Fibroblast of the conjunctiva (primary cell): ENCODE results near the gene SUSD5.
"Not testable (repeated sequence)": the region's sequence is repeated elsewhere in the genome, so short reads cannot be mapped to it uniquely, and the experiment has no call there.

Experiments used
- DNase-seq: peaks from one replicate; pipeline ENCODE4 v3.0.0-alpha.2; 2010; ENCODE audit warnings: low read depth

Gene SUSD5

GRCh38 chr3:33115024-33115768 lies 103.4 kb downstream of the SUSD5 start:
- DNase-seq: peak; percentile 88

- no peak for DNase-seq
Observed at GRCh38 chr3:33114622-33115023, 104.0 kb downstream of the SUSD5 start.

- DNase-seq: peak; percentile 98
Observed at GRCh38 chr3:33113772-33114621, 104.6 kb downstream of the SUSD5 start, which contains the start of gene CRTAP. Gene CRTAP (plus strand): TSS chr3:33114014. CDS start chr3:33114078, 64 bp downstream.

GRCh38 chr3:33111581-33111980 lies 107.0 kb downstream of the SUSD5 start:
- DNase-seq: no peak

GRCh38 chr3:33106854-33107253 lies 111.8 kb downstream of the SUSD5 start:
- DNase-seq: not testable (repeated sequence)

- no peak for DNase-seq
Observed at GRCh38 chr3:33105341-33105948, 113.2 kb downstream of the SUSD5 start.

- no peak for DNase-seq
Observed at GRCh38 chr3:33104803-33105202, 113.8 kb downstream of the SUSD5 start.

- no peak for DNase-seq
Observed at GRCh38 chr3:33103480-33103879, 115.1 kb downstream of the SUSD5 start.

GRCh38 chr3:33103034-33103433 lies 115.6 kb downstream of the SUSD5 start:
- no peak for DNase-seq

GRCh38 chr3:33100229-33100628 lies 118.4 kb downstream of the SUSD5 start:
- DNase-seq: no peak
